NCI-H1930 (cell line): ENCODE results near the gene LYSMD3.

Experiments used
- DNase-seq, 2 experiments: peaks; one replicate each; lab custom pipeline; 2025; lab: John Stamatoyannopoulos, UW

The LYSMD3 gene

DNA sequence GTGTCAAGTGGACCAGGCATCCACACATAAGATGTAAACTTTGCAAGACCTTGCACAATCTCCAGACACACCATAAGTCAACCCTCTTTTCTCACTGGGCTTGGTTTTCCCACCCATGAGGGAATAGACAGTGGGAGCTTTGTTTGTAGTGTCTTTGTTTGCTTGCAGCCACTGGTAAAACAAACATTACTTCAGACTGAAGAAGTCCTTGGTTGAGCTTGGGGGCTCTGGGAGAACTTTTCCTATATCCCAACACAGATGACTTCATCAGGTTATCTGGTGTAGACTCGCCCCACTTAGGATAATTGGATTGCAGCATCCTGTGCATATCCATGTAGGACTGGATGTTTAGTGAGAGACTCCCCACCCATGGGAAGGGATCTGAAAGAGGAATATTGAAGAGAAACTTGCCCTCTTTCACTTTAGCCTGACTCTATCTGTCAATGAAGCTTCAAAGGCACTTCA lies 17.7 kb upstream of the LYSMD3 start:
- peak in 1 of 2 experiments; percentile 6 for DNase-seq

DNA sequence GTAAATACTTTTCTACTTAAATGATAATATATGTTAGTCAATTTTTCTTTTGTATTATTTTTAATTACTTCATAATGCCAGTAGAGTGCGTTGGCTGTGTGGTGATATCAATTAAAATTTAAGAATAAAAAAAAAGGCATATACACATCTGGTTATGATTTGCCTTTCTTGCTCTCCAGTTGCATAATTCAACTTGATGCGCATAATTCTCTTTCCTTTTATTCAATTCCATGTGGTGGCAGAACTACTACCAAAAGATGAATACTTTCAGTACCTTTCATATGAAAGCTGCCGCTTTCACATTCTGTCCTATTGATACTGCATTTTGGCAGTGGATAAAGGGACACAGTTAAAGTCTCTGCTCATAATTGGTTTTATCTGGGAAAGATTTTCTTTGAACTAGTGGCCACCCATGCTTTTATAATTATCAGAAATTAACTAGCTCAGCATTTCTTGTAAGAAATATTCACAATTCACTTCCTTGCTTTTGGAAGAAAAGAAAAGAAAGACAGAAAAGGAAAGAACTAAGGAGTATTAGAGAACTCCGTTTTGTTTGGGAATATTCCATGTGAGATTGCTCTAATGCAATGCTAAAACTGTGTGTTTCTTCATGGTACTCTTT lies 16.9 kb upstream of the LYSMD3 start:
- no peak for DNase-seq

DNA sequence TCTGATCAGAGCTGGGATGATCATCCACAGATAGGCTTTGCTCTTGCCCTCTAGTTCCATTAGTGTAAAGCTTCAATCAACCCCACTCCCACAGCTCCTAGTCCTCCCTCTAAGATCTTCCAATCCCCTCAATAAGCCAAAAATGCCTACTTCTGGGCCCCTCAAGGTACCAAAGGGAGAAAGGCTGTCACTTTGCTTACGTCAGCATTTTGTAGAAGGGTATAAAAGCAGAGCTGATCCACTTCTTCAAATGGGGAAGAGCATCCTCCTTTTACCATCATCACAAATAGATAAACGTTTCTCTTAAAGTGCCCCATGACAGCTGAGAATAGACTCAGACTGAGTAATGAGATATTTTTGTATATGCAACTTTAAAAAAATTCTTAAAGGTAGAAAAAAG lies 16.1 kb upstream of the LYSMD3 start:
- DNase-seq: no peak

DNA sequence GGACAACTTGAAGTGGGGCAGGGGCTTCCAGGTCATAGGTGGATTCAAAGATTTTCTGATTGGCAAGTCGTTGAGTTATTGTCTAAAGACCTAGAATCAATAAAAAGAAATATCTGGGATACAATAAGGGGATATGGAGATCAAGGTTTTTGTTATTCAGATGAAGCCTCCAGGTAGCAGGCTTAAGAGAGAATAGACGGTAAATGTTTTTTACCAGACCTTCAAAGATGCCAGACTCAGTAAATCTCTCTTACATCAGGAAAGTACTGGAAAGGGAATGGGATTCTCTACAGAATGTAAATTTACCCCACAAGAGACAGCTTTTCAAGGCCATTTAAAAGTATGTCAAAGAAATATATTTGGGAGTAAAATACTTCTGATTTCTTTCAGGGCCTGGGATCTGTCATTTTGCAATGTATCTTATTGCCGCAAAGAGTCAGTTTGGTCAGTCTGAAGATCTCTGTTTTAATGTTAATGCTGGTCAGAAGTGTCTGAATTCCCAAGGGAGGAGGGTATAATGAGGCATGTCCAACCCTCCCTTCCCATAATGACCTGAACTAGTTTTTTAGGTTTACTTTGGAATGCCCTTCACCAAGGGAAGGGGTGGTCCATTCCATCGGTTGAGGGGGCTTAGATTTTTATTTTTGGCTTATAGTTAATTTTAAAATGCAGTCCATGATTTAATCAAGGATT lies 13.6 kb upstream of the LYSMD3 start:
- DNase-seq: no peak

DNA sequence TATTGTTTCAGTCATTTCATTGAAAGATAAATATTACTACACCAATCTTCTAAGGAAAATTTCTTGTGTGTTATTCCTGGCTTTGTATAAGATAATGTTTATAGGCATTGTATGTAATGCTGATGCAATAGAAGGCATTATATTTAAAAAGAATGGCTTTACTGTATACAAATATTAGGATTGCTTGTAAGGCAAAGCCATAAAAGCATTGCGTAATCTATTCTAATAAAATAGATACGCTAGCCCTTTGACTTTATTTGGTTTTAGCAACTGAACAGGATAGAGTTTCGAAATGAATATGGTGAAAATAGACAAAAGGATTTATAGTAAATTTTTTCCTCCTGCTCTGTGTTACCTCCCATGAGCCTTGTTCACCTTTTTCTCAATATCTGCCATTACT lies 5.5 kb upstream of the LYSMD3 start:
- DNase-seq: peak in 1 of 2 experiments; percentile 61

DNA sequence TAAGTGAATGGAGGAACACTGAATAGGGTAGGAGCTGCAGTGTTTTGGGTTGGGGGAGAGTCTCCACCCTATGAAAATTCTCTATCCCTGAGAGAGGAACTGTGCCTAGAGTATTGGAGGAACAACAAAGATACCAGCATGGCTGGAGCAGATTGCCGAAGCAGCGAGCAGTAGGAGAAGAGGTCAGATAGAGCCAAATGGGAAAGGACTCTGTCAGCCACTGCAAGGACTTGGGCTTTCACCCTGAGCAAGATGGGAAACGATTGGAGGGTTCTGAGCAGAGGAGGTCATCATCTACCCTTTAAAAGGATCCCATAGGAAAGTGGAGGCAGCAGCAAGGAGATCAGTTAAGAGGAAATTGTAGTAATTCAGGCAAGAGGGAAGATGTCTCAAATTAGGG lies 4.4 kb upstream of the LYSMD3 start:
- no peak for DNase-seq

DNA sequence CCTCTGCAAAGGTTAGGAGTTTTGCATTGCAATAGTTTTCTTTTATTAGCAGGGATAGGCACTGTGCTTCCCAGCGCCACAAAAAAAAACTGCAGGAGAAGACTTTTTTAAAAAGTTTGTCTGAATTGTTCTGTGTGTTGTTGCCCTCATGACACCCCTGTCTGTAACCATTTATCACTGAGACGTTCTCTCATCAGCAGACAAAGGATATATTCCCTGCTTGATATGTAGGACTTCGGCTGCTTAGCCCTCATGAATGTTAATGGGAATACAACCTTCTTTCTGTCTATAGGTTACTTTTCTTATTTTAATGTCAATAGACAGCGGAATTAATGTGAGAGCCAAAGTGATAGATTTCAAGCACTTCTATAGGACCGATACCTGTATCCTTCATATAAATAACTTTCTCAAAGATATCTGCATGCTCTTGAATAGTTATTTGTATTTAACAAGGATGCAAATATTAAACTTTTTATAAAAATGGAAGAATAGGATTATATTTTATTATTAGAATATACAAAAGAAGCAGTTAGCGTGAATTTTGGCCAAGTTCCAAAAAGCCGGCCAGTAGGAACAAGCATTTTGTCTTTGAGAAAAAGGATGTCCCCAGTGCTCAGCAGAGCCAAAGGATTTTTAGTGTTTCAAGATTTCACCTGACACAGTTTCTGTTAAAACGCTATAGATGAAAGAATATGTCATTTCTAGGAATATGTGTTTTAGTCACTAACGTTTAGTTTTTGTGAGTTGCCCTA lies 1.5 kb upstream of the LYSMD3 start:
- no peak for DNase-seq

DNA sequence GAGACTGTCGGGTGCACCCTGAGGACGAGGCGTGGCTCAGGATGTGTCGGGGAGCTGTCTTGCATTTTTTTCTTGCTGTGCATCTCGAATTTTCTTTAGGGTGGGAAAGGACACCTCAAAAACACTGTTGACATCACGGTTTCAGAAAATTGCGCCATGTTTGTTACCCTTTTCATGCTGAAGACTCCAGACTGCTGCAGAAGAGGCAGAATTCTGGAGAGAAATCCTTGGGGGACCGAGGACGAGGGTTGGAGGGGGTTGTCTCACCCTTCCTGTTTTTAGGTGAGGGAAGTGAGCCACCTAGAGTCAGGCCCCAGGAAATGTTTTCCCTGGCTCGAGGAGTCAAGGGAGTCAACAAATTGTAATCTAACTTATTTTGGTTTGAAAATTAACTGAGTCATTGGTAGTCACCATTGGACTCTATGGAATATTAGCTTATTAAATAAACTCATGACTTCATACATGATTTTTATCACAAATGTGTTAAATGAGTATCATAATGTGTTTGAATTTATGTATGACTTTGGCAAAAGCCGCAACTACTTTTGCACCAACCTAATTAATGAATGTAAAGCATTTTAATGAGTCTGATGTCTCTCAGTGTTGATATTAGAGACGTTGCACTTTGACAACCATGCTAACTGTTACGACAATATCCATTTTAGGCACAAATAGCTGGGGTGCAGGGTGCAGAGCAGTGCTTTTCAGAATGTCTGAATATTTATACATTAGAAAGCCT lies 724 bp upstream of the LYSMD3 start:
- peak; percentile 37 to 49 for DNase-seq

DNA sequence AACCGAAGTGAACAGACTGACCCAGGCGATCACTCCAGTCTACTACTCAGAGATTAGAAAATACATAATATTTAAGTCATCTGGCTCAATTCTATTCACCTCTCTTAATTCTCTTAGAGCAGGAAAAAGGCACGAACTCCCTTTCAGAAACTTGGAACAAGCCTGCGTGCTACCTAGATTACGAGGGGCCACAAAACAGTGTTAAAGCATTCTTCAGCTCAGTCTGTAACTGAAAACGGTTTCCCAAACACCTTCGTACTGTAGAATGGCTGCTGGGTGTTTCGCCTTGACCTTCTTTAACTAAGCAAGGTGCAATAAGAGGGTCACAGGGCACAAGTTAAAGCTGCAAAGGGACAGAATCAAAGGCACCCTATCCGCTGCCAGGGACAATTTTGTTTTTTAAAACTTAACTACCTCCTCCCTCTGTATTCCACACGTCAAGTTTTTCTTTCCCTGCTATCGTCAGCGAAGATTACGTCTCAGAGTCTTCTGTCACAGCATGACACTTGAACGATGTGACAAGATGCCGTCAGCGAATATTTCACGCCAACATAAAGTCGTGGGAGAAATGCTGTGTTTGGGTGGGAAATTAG lies 687 bp downstream of the LYSMD3 start:
- DNase-seq: no peak

DNA sequence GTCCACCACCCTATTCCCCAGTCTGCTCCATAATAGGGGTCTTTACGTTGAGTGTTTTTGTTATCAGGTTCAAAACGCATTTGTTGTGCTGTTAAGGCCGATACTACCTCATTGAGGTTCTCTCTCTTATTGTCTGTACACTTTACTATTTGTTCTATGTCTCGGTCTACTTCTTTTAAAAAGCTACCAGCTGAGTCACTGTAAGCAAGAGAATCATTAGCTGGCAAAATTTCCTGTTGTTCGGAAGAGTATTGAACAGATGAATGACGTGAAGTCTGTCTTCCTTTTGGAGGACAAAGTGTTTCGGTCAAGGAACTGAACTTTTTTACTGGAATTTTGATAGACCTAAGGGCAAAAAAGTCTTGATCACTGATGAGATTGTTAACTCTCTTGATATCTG lies 10.3 kb downstream of the LYSMD3 start:
- peak in 1 of 2 experiments; percentile 89 for DNase-seq

DNA sequence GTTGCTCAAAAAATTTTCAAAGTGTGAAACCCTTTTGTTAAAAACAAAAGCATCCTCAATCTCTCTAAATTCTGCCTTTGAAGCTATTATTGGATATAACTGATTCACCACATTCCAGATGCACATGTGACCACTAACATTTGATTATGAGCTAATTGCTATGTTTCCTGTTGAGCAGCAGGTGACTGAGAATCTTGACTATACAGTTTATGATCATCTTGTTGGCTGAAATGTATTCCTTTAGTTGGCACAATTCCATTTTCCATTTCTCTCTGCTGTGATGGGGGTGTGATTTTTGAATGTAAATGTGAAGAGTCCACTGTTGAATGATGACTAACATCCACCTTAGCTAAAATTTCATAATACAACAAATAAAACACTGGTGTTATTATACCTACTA lies 10.7 kb downstream of the LYSMD3 start:
- DNase-seq: peak; percentile 70 to 89

DNA sequence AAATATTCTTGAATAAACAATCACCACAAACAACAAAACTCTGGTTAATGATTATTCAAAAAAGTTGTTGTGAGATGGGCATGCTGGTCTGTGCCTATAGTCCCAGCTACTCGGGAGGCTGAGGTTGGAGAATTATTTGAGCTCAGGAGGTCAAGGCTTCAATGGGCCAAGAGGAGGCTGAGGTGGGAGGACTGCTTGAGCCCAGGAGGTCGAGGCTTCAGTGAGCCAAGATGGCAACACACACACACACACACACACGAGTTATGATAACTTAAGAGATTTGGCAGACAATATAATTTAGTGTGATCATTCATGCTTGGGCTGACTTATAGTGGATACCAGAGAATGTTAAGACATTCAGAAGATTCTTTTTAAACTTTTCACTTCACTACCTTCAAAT lies 14.9 kb downstream of the LYSMD3 start:
- DNase-seq: no peak

DNA sequence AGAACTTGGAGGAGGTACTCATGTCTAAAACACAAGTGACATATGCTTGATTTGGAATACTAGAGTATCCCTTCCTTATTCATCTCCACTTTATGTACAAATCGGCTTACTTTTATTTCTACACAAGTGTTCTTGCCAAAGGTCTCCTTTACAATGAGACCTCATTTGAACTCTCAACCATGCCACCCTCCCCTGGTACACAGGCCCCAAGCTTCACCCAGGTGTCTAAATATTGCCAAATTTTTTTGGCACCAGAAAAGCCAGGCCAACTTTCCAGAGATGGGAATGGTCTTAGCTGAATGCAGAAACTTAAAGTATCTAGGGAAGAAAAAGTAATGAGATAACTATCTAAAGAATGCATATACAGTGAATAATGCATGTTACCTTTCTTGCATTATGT lies 18.9 kb downstream of the LYSMD3 start:
- DNase-seq: no peak

DNA sequence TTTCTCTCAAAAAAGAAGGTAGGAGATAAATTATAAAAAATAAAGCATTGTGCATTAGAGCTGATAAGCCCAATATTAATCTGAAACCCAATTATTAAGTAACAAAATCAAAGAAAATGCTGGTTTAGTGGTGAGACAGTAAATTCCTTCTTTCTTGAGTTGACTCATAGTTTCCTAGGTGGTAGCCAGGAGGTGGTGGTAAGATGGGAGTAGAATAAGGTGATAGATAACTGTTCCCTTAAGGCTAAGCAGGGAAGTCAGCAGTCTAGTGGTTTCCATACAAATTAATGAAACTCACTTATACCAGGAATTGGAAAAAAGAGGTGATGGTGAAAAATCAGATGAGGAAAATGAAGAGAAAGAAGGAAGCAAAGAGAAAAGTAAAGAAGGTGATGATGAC lies 23.2 kb downstream of the LYSMD3 start:
- no peak for DNase-seq

DNA sequence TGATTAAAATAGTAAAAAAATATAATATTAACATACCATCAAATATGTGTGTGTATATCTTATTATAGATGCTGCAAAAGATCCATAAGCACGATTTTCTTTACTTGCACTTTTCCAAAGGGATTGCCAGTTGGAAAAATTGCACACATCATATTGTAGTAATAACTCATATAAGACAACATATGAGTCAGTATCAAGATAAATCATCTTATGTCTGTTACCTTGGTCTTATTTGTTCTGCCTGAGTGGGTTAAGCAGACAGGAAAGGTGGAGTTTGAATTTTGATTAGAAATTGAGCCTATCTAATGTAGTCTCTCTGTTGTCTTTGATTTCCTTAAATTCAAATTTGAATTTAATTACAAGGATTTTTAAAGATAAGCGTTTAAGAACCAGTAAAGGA lies 24.6 kb downstream of the LYSMD3 start:
- DNase-seq: no peak

DNA sequence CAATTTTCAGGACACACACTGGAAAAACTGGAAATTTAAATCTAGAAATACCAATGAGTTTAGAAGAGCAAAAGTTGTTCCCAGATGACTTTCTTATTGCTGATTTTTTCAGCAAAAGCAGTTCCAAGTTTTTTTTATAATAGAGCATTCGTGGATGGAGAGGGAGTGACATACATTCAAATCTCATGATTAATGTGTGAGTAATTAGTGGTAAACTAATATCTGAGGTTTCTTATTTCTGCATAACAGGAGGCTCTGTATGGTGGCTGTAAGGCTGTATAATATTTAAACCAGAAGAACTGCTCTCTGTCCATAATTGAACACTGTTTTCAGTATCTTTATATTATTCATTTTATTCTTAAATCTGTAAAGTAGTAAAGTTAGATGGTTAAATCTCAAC lies 25.8 kb downstream of the LYSMD3 start:
- no peak for DNase-seq

DNA sequence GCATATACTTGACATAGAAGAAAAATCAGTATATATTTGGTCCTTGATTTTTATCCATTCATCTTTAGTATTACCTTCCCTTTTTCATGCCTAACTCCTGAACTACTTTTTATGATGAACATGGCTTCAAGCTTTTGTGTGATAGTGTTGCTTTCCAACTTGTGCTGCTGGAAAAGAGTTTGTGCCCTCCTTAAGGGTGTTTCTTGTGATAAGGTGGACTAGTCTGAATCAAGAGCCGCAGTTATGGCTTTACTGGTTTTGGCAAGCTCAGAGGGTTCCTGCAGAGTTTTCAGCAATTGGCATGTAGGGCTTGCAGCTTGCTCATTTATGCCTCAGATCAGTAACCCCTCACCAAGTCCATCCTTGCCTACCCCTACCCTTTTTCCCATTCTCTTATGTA lies 34.2 kb downstream of the LYSMD3 start:
- DNase-seq: no peak

DNA sequence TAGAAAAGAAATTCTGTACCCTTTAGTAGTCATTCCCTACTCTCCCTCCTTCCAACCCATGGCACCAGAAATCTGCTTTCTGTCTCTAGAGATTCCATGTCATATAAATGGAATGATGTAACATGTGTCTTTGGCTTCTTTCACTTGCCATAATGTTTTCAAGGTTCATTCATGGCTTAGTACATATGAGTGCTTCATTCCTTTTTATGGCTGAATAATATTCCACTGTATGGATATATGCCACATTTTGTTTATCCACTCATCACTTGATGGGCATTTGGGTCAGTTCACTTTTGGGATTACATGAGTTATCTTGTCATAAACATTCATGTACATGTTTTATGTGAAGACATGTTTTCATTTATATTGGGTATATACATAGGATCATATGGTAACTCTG lies 35.3 kb downstream of the LYSMD3 start:
- DNase-seq: no peak

DNA sequence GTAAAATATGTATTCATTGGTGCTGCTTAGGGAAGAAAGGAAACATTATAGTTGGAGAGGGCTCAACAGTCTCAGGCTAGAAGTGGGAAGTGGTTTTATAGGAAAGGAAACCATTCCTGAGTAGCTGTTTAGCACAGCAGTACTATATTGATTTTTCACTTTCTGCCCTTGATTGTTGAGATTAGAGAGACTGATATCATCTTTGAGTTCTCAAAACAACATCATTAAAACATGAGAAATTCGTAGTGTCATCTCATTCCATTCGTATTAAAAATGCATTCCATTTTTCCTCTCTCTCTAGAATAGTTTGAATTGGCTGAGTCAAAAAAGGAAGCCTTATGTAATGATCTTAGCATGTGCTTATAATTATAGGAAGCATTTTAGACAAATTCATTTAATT lies 40.6 kb downstream of the LYSMD3 start:
- DNase-seq: no peak

DNA sequence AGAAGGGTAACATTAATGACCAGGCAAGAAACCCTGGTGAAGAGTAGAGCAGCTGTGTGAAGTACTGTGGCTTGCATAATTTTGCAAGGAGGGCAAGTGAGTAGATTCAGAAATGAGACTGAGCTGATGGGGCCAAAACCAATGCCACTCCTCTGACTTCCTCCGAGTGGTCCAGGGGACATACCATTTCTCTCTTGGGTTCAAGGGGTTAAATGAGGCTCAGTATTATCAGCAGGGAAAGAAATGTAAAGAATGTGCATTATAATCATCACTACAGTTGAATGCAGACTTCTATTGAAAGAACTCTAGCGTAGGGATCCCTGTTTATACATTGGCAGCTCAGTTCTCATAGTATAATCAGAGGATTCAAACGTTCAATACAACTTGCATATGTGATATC lies 44.8 kb downstream of the LYSMD3 start:
- DNase-seq: no peak

DNA sequence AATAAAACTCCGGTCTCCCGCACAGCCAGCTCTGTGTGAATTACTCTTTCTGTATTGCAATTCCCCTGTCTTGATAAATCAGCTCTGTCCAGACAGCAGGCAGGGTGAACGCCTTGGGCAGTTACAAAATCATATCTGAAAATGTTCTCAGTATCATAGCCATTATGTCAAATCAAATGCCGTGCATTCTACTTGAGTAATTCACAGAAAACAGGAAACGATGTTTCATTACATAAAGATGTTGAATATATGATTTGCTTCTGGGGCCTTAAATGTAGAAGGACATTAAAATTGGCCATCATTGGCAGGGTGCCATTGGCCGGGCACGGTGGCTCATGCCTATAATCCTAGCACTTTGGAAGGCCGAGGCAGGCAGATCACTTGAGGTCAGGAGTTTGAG lies 46.2 kb downstream of the LYSMD3 start:
- no peak for DNase-seq

DNA sequence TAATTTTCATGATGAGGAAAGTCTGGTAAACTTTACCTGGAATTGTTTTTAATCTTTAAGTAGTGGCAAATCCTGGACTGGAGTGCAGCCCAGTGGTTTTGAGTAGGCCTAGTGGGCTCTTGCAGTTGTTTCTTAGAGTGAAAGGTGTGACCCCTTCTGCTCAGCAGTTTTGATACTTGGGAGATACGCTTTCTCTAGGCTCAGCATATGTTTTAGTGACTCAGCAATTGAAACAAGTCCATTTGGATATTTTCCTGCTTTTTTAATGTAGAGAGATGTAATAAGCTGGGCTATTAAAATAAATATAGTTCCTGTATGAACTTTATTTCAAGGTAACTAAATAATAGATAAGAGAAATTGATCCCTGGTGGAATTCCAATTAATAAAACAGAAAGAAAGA lies 48.7 kb downstream of the LYSMD3 start:
- DNase-seq: no peak
